Transverse colon (tissue), 4 donors: Measurements from ENCODE around the gene ENTPD8. TPM values are rescaled to one million over a fixed set of nuclear protein-coding genes. Genes with fewer than 3 reads are reported as not detected.

Source experiments
- DNase-seq: peaks from one replicate; pipeline ENCODE4 v3.0.0-alpha.2; 2019
- H3K27ac ChIP-seq, 4 donors: fragments of 200-600 bp; sonication (generic); 2 replicates each; pipeline ENCODE4 v1.5.1; 2016 to 2018; ENCODE audit warnings: inconsistent platforms in 4 of 4
- H3K27me3 ChIP-seq: fragments of 200-600 bp; sonication (generic); 2 replicates; pipeline ENCODE4 v1.5.1; 2017; ENCODE audit warnings: inconsistent platforms
- H3K36me3 ChIP-seq, 4 donors: fragments of 200-600 bp; sonication (generic); 2 replicates each; pipeline ENCODE4 v1.5.1; 2017 to 2019; ENCODE audit warnings: inconsistent platforms in 4 of 4
- H3K4me1 ChIP-seq, 4 donors: fragments of 200-600 bp; sonication (generic); 2 replicates each; pipeline ENCODE4 v1.5.1; 2017 to 2020; ENCODE audit warnings: inconsistent platforms in 4 of 4
- H3K4me3 ChIP-seq, 4 donors: fragments of 200-600 bp; sonication (generic); 1 replicate in 1 of 4; 2 replicates in 3 of 4; pipeline versions ENCODE4 v1.5.1 to v1.6.1; 2017 to 2019; ENCODE audit warnings: inconsistent platforms in 4 of 4
- H3K9me3 ChIP-seq, 2 donors: fragments of 200-600 bp; sonication (generic); 2 replicates each; pipeline ENCODE4 v1.5.1; 2017 to 2019; ENCODE audit warnings: inconsistent platforms in 2 of 2
- CTCF ChIP-seq, 5 experiments: fragments of 200-600 bp in 3 of 5; fragments of 450-650 bp in 2 of 5; sonication (generic) in 3 of 5; IDR thresholded peaks; 1 replicate in 2 of 5; 2 replicates in 3 of 5; pipeline ENCODE4 v1.5.1; 2016 to 2017; ENCODE audit warnings: antibody characterized with exemption in 5 of 5, inconsistent platforms in 3 of 5, mild to moderate bottlenecking in 2 of 5, moderate library complexity in 1 of 5
- EP300 ChIP-seq: sonication (generic); formaldehyde crosslinking; IDR thresholded peaks from one replicate; pipeline ENCODE4 v1.6.1; 2017; ENCODE audit warnings: antibody characterized with exemption, low read depth
- POLR2A ChIP-seq: fragments of 450-650 bp; IDR thresholded peaks from one replicate; pipeline ENCODE4 v1.6.1; 2016; ENCODE audit warnings: antibody characterized with exemption, mild to moderate bottlenecking, moderate library complexity
- POLR2AphosphoS5 ChIP-seq, 3 donors: sonication (generic); formaldehyde crosslinking; IDR thresholded peaks; one replicate each; pipeline ENCODE4 v1.6.1; 2016; ENCODE audit warnings: antibody characterized with exemption in 3 of 3
- WGBS, 2 donors: methylation state at CpG; one replicate each; pipeline ENCODE4 v1.1.5; 2018; ENCODE audit warnings: low coverage in 1 of 2; 5-methylcytosine and 5-hydroxymethylcytosine counted together
- in situ Hi-C, 4 donors: fragments of 200-750 bp; cut with MboI; loops; one replicate each; pipeline versions ENCODE4 v1.15.0 to v1.15.1; 2017; ENCODE audit warnings: low sequenced_read_pairs in 3 of 4, low pct_ligation_motif_present in 1 of 4, low pct_unique_long_range_greater_than_20kb in 1 of 4
- intact Hi-C: fragments of 100-400 bp; cut with DNase I; formaldehyde crosslinking; loops from one replicate; pipeline ENCODE4 v1.15.1; 2023; ENCODE audit warnings: low total_unique reads
- total RNA-seq, 4 donors: library from RNA; depleted of rRNA; stranded (reverse); fragments of >200 nt; gene quantifications; one replicate each; pipeline ENCODE4 v1.1.0, GENCODE V29; 2016

The ENTPD8 gene
- total RNA-seq, 4 donors from 2014 or later = 20.7 to 109 (median 63.8) TPM

- 93% methylated on average over 11 of the region's 11 CpGs; no CpG with 5 or more reads in 1 of the 2 donors for WGBS, 2 donors
- in situ Hi-C loops (no loop called here), intact Hi-C loops (no loop called here)
- TF ChIP-seq EP300 = no peak
- no peak for TF ChIP-seq POLR2AphosphoS5 (IDR thresholded peaks at IDR 0.05)
- TF ChIP-seq CTCF (IDR thresholded peaks at IDR 0.05) = no peak
- no peak for TF ChIP-seq POLR2A
- no peak overlapping the region for H3K4me3 ChIP-seq
- no peak for DNase-seq
- H3K27me3 ChIP-seq = no peaks in the 10 kb centered on the region
- H3K27ac ChIP-seq = no peak overlapping the region
- H3K9me3 ChIP-seq = peaks cover 9 to 14% of the 10 kb centered on the region in 2 donors
- peaks cover 0 to 3% (median 0%) of the 10 kb centered on the region in 4 donors for H3K4me1 ChIP-seq
- no peaks in the 10 kb centered on the region for H3K36me3 ChIP-seq
These were observed 37.4 kb upstream of the ENTPD8 start for GRCh38 chr9:137478613-137478961.

- 91% methylated on average over 17 of the region's 29 CpGs; no CpG with 5 or more reads in 1 of the 2 donors for WGBS, 2 donors
- in situ Hi-C loops = no loop called here
- Histone ChIP-seq H3K4me3 (no peak overlapping the region), H3K4me1 (peaks cover 0 to 3% (median 0%) of the 10 kb centered on the region in 4 donors), H3K36me3 (no peaks in the 10 kb centered on the region), H3K27ac (no peak overlapping the region), H3K9me3 (peaks cover 9 to 14% of the 10 kb centered on the region in 2 donors), H3K27me3 (no peaks in the 10 kb centered on the region)
- no peak for DNase-seq
- intact Hi-C loops = no loop called here
- TF ChIP-seq POLR2A (no peak), CTCF (IDR thresholded peaks at IDR 0.05) (no peak)
These were observed 36.8 kb upstream of the ENTPD8 start for GRCh38 chr9:137477778-137478612.

GRCh38 chr9:137476856-137477255 lies 35.7 kb upstream of the ENTPD8 start:
- intact Hi-C loops (no loop called here), in situ Hi-C loops (no loop called here)
- no peak for TF ChIP-seq EP300
- TF ChIP-seq POLR2AphosphoS5 (IDR thresholded peaks at IDR 0.05) = no peak
- no peak for TF ChIP-seq CTCF (IDR thresholded peaks at IDR 0.05)
- no peak for TF ChIP-seq POLR2A
- H3K4me1 ChIP-seq = peaks cover 0 to 2% (median 0%) of the 10 kb centered on the region in 4 donors
- no peaks in the 10 kb centered on the region for H3K36me3 ChIP-seq
- H3K27ac ChIP-seq = no peak overlapping the region
- peaks cover 9 to 14% of the 10 kb centered on the region in 2 donors for H3K9me3 ChIP-seq
- no peak overlapping the region for H3K4me3 ChIP-seq
- DNase-seq = no peak
- WGBS, 2 donors = 86% methylated on average over 10 of the region's 11 CpGs; no CpG with 5 or more reads in 1 of the 2 donors
- no peaks in the 10 kb centered on the region for H3K27me3 ChIP-seq

GRCh38 chr9:137475666-137476065 lies 34.5 kb upstream of the ENTPD8 start:
- H3K4me3 ChIP-seq = no peak overlapping the region
- H3K4me1 ChIP-seq = no peaks in the 10 kb centered on the region
- H3K27me3 ChIP-seq = no peaks in the 10 kb centered on the region
- 81% methylated on average over 3 of the region's 3 CpGs for WGBS, 2 donors
- no peaks in the 10 kb centered on the region for H3K36me3 ChIP-seq
- DNase-seq = no peak
- no peak overlapping the region for H3K27ac ChIP-seq
- in situ Hi-C loops (no loop called here), intact Hi-C loops (no loop called here)
- TF ChIP-seq EP300 (no peak), POLR2A (no peak), POLR2AphosphoS5 (IDR thresholded peaks at IDR 0.05) (no peak)
- peaks cover 9 to 14% of the 10 kb centered on the region in 2 donors for H3K9me3 ChIP-seq
